Thyroid gland (tissue), 4 donors: Measurements from ENCODE around the gene SPTLC2.

ENCODE experiments used
- POLR2A ChIP-seq, 2 donors: fragments of 450-650 bp; IDR thresholded peaks; one replicate each; pipeline ENCODE4 v1.6.1; 2017; ENCODE audit warnings: antibody characterized with exemption in 2 of 2, mild to moderate bottlenecking in 2 of 2, moderate library complexity in 1 of 2
- TF ChIP-seq, protein P1 (sequence below), 6 experiments: fragments of 200-600 bp in 3 of 6; fragments of 450-650 bp in 3 of 6; sonication (generic) in 3 of 6; IDR thresholded peaks; one replicate each; pipeline ENCODE4 v1.5.1; 2016 to 2019; ENCODE audit warnings: antibody characterized with exemption in 6 of 6, mild to moderate bottlenecking in 2 of 6, inconsistent platforms in 1 of 6, moderate library complexity in 1 of 6

DNA sequence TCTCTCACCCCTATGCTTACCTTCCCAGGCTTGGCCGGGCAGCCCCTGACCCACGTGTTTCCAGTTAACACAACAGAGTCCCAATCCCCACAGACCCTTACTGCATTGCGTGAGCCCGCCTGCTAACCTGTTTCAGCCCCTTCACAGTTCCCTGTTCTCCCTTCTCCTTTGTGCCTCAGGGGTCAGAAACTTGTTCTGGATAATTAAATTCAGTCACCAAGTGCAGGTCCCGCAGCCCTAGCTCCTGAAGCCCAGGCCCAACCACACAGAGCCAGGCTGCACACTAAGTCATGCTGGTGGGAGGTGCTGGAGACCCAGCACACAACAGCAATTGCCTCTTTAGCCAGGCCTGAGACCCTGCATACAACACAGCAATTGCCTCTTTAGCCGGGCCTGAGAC lies 127.4 kb downstream of the SPTLC2 start:
- TF ChIP-seq, protein P1, sequence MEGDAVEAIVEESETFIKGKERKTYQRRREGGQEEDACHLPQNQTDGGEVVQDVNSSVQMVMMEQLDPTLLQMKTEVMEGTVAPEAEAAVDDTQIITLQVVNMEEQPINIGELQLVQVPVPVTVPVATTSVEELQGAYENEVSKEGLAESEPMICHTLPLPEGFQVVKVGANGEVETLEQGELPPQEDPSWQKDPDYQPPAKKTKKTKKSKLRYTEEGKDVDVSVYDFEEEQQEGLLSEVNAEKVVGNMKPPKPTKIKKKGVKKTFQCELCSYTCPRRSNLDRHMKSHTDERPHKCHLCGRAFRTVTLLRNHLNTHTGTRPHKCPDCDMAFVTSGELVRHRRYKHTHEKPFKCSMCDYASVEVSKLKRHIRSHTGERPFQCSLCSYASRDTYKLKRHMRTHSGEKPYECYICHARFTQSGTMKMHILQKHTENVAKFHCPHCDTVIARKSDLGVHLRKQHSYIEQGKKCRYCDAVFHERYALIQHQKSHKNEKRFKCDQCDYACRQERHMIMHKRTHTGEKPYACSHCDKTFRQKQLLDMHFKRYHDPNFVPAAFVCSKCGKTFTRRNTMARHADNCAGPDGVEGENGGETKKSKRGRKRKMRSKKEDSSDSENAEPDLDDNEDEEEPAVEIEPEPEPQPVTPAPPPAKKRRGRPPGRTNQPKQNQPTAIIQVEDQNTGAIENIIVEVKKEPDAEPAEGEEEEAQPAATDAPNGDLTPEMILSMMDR (IDR thresholded peaks at IDR 0.05): no peak
- TF ChIP-seq POLR2A (IDR thresholded peaks at IDR 0.05): no peak
